Measurements from ENCODE around the gene CTBP1.
A peak's percentile ranks its signal among the peaks of the same experiment; 100 is the strongest.

Gene CTBP1

GRCh38 chr4:1210971-1211370 is 38.0 kb downstream of the CTBP1 start:
- no peak for DNase-seq (ENCODE audit: low read depth in 2 of 2)

- DNase-seq (ENCODE audit: low read depth in 2 of 2): no peak
Measured at GRCh38 chr4:1210241-1210841, 38.6 kb downstream of the CTBP1 start.

GRCh38 chr4:1209821-1210220 is 39.1 kb downstream of the CTBP1 start:
- DNase-seq (ENCODE audit: low read depth in 2 of 2): no peak

GRCh38 chr4:1208970-1209704 is 39.8 kb downstream of the CTBP1 start:
- no peak for DNase-seq (ENCODE audit: low read depth in 2 of 2)

- DNase-seq (ENCODE audit: low read depth in 2 of 2): no peak
Measured at GRCh38 chr4:1208266-1208961, 40.5 kb downstream of the CTBP1 start.

- DNase-seq (ENCODE audit: low read depth in 2 of 2): no peak
Measured at GRCh38 chr4:1207603-1208265, 41.2 kb downstream of the CTBP1 start.

- no peak for DNase-seq (ENCODE audit: low read depth in 2 of 2)
Measured at GRCh38 chr4:1207157-1207470, 41.8 kb downstream of the CTBP1 start.

- no peak for DNase-seq (ENCODE audit: low read depth in 2 of 2)
Measured at GRCh38 chr4:1206299-1207156, 42.4 kb downstream of the CTBP1 start.

GRCh38 chr4:1205586-1206298 is 43.2 kb downstream of the CTBP1 start:
- DNase-seq (ENCODE audit: low read depth in 2 of 2): no peak

- DNase-seq (ENCODE audit: low read depth in 2 of 2): no peak
Measured at GRCh38 chr4:1204828-1205585, 43.9 kb downstream of the CTBP1 start.

- DNase-seq (ENCODE audit: low read depth in 2 of 2): no peak
Measured at GRCh38 chr4:1204286-1204827, 44.6 kb downstream of the CTBP1 start.

- no peak for DNase-seq (ENCODE audit: low read depth in 2 of 2)
Measured at GRCh38 chr4:1203026-1203616, 45.8 kb downstream of the CTBP1 start.

GRCh38 chr4:1202526-1203011 is 46.4 kb downstream of the CTBP1 start:
- DNase-seq (ENCODE audit: low read depth in 2 of 2): no peak

GRCh38 chr4:1201851-1202525 is 46.9 kb downstream of the CTBP1 start:
- DNase-seq (ENCODE audit: low read depth in 2 of 2): peak; percentile 49 to 56

- DNase-seq (ENCODE audit: low read depth in 2 of 2): peak; percentile 73 to 78
Measured at GRCh38 chr4:1200425-1201035, 48.4 kb downstream of the CTBP1 start.

GRCh38 chr4:1199556-1200331 is 49.2 kb downstream of the CTBP1 start:
- no peak for DNase-seq (ENCODE audit: low read depth in 2 of 2)

- no peak for DNase-seq (ENCODE audit: low read depth in 2 of 2)
Measured at GRCh38 chr4:1198098-1198844, 50.7 kb downstream of the CTBP1 start.

All from fibroblast of skin of left quadriceps (primary cell).